ENCODE measurements around the gene SKP1.

SKP1 gene

DNA sequence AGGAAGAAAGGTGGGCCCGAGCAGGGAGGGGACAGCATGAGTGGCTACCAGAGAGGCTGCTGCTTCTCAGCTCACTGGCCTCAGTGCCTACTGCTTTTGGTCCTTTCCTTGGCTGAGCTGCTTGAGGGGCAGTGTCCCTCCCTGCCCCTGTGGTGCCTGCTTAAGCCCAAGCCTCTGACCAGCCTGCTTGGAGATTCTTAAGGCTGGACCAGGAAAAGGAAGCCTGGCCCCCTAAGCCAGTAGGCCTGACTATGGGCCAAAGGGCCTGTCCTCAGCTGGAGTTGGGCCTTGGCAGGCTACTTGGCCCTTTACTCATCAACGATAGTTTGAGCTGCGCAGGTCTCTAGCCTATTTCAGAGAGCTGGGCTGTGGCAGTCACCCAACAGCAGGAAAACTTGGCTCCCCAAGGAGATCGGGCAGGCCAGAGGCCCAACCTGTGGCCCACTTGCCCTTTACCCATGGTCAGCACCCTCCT is 37.3 kb downstream of the SKP1 start:
- H3F3A ChIP-seq (ENCODE audit: control insufficient read depth, insufficient read depth) = no peaks in the 10 kb centered on the region; the same call in 1 of the 2 replicates
- no peaks in the 10 kb centered on the region; the same call in 1 of the 2 replicates for H3K79me2 ChIP-seq (ENCODE audit: control insufficient read depth, low read length)
- no peaks in the 10 kb centered on the region for H3K9me3 ChIP-seq (ENCODE audit: control insufficient read depth, insufficient read depth, low read length)
- H3K9me2 ChIP-seq (replicated peaks; ENCODE audit: control insufficient read depth, low read length) = no peaks in the 10 kb centered on the region
- H3K4me2 ChIP-seq (ENCODE audit: low read length) = no peak overlapping the region
- H3K36me3 ChIP-seq (ENCODE audit: control insufficient read depth, low read length) = peaks cover 13% of the 10 kb centered on the region
- H3K4me1 ChIP-seq (ENCODE audit: control insufficient read depth, low read length) = peaks cover 18% of the 10 kb centered on the region
- no peaks in the 10 kb centered on the region for H3K27me3 ChIP-seq (ENCODE audit: control insufficient read depth, low read length)
- no peak overlapping the region for H3K4me3 ChIP-seq (ENCODE audit: low read length)
- TF ChIP-seq, protein P1, sequence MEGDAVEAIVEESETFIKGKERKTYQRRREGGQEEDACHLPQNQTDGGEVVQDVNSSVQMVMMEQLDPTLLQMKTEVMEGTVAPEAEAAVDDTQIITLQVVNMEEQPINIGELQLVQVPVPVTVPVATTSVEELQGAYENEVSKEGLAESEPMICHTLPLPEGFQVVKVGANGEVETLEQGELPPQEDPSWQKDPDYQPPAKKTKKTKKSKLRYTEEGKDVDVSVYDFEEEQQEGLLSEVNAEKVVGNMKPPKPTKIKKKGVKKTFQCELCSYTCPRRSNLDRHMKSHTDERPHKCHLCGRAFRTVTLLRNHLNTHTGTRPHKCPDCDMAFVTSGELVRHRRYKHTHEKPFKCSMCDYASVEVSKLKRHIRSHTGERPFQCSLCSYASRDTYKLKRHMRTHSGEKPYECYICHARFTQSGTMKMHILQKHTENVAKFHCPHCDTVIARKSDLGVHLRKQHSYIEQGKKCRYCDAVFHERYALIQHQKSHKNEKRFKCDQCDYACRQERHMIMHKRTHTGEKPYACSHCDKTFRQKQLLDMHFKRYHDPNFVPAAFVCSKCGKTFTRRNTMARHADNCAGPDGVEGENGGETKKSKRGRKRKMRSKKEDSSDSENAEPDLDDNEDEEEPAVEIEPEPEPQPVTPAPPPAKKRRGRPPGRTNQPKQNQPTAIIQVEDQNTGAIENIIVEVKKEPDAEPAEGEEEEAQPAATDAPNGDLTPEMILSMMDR (IDR thresholded peaks at IDR 0.05; ENCODE audit: low read depth, low read length, poor library complexity, severe bottlenecking) = no peak
- TF ChIP-seq EZH2phosphoT487 (IDR thresholded peaks at IDR 0.05; ENCODE audit: borderline replicate concordance, low read length) = no peak
- H4K20me1 ChIP-seq (ENCODE audit: control insufficient read depth, insufficient read depth, low read depth, low read length) = no peaks in the 10 kb centered on the region
- H3K27ac ChIP-seq (ENCODE audit: low read depth, low read length) = no peak overlapping the region

DNA sequence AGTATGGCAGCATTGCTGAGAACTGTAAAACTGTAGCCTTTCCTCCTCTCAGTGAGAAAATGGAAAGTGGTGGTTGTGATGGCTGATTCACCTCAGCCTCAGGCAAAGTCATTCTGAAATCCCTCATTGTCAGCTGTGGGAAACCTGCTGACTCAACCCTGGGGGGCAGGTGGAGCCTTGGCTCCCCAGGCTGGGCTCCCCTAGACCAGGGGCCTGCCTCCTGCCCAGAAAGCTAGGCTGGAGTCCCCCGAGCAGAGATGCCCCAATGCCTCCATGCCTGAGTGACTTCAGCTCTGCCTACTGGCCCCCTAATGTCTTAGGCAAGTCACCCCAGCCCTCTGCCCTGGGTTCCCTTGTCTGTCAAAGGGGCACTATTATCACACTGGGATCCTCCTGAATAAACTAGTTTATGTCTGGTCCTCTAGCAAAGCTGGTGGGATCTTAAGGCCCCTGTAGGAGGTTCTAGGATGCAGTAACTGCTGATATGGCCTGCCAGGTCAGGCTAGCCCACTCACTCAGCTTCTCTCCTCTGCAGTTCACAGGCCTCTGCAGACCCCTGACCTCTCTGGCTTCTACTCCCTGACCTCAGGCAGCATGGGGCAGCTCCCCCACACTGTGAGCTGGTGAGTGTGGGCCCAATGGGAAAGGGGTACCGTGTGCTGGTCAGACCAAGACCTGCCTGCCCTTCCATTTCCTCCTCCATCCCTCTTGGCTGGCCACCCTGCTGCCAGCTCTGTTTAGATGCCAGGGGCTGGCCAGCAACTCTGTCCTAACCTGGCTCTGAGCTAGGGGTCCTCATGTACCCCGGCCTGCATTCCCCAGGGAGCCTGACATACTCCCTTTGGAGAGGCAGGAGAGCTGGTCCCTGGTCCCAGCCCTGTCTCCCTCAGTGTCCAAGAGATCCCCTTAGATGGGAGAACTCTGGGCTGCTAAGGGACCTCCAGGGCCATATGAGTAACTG is 38.1 kb downstream of the SKP1 start:
- H4K20me1 ChIP-seq (ENCODE audit: control insufficient read depth, insufficient read depth, low read depth, low read length) = no peaks in the 10 kb centered on the region
- H3K36me3 ChIP-seq (ENCODE audit: control insufficient read depth, low read length) = peaks cover 13% of the 10 kb centered on the region
- H3K79me2 ChIP-seq (ENCODE audit: control insufficient read depth, low read length) = no peaks in the 10 kb centered on the region; the same call in 1 of the 2 replicates
- no peak overlapping the region for H3K27ac ChIP-seq (ENCODE audit: low read depth, low read length)
- no peaks in the 10 kb centered on the region; the same call in 1 of the 2 replicates for H3F3A ChIP-seq (ENCODE audit: control insufficient read depth, insufficient read depth)
- no peaks in the 10 kb centered on the region for H3K27me3 ChIP-seq (ENCODE audit: control insufficient read depth, low read length)
- no peak overlapping the region for H3K4me2 ChIP-seq (ENCODE audit: low read length)
- no peaks in the 10 kb centered on the region for H3K9me2 ChIP-seq (replicated peaks; ENCODE audit: control insufficient read depth, low read length)
- peaks cover 18% of the 10 kb centered on the region for H3K4me1 ChIP-seq (ENCODE audit: control insufficient read depth, low read length)
- TF ChIP-seq, protein P1 (IDR thresholded peaks at IDR 0.05; ENCODE audit: low read depth, low read length, poor library complexity, severe bottlenecking) = no peak
- no peak for TF ChIP-seq EZH2phosphoT487 (IDR thresholded peaks at IDR 0.05; ENCODE audit: borderline replicate concordance, low read length)
- H3K9me3 ChIP-seq (ENCODE audit: control insufficient read depth, insufficient read depth, low read length) = no peaks in the 10 kb centered on the region
- H3K4me3 ChIP-seq (ENCODE audit: low read length) = no peak overlapping the region

DNA sequence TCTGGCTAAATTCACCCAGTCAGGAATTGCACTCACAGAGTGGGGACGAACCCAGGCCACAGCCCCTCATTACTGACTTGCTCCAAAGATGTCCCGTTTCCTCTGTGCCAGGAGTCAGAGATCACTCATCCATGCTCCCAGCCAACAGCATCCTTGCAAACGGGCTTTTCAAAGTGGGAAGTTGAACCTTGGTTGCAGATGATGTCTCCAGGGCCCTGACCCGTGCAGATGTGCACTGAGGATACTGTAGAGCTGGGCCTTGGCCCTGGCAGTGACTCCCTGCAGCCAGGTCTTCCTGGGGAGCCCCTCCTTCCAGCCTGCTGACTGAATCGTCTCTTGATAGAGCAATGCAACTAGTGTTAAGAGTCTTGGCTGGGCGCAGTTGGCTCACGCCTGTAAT is 40.0 kb downstream of the SKP1 start:
- peaks cover 18% of the 10 kb centered on the region for H3K4me1 ChIP-seq (ENCODE audit: control insufficient read depth, low read length)
- no peaks in the 10 kb centered on the region for H3K9me2 ChIP-seq (replicated peaks; ENCODE audit: control insufficient read depth, low read length)
- TF ChIP-seq, protein P1 (IDR thresholded peaks at IDR 0.05; ENCODE audit: low read depth, low read length, poor library complexity, severe bottlenecking) = no peak
- TF ChIP-seq EZH2phosphoT487 (IDR thresholded peaks at IDR 0.05; ENCODE audit: borderline replicate concordance, low read length) = no peak
- no peak overlapping the region for H3K4me2 ChIP-seq (ENCODE audit: low read length)
- H3K9me3 ChIP-seq (ENCODE audit: control insufficient read depth, insufficient read depth, low read length) = no peaks in the 10 kb centered on the region
- H3K27ac ChIP-seq (ENCODE audit: low read depth, low read length) = no peak overlapping the region
- no peak overlapping the region for H3K4me3 ChIP-seq (ENCODE audit: low read length)
- H4K20me1 ChIP-seq (ENCODE audit: control insufficient read depth, insufficient read depth, low read depth, low read length) = no peaks in the 10 kb centered on the region
- peaks cover 13% of the 10 kb centered on the region for H3K36me3 ChIP-seq (ENCODE audit: control insufficient read depth, low read length)
- no peaks in the 10 kb centered on the region for H3K27me3 ChIP-seq (ENCODE audit: control insufficient read depth, low read length)
- no peaks in the 10 kb centered on the region; the same call in 1 of the 2 replicates for H3K79me2 ChIP-seq (ENCODE audit: control insufficient read depth, low read length)
- H3F3A ChIP-seq (ENCODE audit: control insufficient read depth, insufficient read depth) = no peaks in the 10 kb centered on the region; the same call in 1 of the 2 replicates

All from DOHH2 (cell line).